NCI-H226 (cell line): ENCODE results near the gene ANGEL1.

Experiments
- DNase-seq: peaks from one replicate; pipeline ENCODE4 v3.0.0-alpha.2; 2015

The ANGEL1 gene, protein sequence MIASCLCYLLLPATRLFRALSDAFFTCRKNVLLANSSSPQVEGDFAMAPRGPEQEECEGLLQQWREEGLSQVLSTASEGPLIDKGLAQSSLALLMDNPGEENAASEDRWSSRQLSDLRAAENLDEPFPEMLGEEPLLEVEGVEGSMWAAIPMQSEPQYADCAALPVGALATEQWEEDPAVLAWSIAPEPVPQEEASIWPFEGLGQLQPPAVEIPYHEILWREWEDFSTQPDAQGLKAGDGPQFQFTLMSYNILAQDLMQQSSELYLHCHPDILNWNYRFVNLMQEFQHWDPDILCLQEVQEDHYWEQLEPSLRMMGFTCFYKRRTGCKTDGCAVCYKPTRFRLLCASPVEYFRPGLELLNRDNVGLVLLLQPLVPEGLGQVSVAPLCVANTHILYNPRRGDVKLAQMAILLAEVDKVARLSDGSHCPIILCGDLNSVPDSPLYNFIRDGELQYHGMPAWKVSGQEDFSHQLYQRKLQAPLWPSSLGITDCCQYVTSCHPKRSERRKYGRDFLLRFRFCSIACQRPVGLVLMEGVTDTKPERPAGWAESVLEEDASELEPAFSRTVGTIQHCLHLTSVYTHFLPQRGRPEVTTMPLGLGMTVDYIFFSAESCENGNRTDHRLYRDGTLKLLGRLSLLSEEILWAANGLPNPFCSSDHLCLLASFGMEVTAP

DNA sequence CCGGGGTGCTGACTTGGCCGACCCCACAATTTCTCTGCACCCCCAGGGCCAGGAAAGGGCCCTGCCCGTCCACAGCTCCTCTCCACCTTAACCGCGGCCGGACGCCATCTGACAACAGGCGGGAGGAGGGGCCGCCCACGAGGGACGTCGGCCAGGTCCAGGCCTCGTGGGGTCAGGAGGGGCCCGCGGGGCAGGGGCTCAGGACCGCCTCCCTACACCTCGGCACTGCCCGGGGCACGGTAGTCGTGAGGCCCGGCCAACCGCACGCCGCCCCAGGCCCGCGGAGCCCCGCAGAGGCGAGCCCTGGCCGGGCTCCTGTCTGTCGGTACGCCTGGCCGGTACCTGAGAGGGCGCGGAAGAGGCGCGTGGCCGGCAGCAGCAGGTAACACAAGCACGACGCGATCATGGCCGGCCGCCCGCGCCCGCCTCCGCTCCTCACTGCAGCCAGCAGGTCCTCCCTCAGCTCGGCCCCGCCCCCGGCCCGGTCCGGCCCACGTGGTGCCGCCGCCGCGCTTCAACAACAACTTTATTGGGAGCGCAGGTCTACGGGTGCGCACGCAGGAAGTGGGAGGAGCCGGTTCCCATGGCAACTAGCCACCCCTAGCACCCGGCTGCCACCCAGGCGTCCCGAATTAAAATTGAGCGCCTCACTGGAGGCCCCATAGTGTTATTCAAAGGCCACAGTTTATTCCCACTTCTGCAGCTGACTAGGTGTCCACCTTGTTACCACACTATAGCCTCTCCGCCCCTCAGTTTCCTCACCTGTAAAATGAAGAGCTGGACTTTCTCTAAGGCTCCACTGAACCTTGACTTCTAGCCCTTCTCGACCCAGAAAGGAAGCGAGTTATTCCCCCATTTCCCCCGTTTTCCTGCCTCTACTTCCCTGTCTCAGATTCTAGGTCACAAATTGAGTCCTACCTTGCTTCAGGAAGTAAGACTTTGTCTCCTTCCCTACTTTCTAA, at the start of gene ANGEL1:
TSS of gene ANGEL1 (minus strand) at position 461 of the 962 bp plus-strand sequence. CDS start at position 406, 55 bp downstream.
- DNase-seq = peak; percentile 87

GRCh38 chr14:76861574-76862255, 49.0 kb upstream of the ANGEL1 start:
- no peak for DNase-seq

- DNase-seq = no peak
These were observed 44.1 kb upstream of the ANGEL1 start for GRCh38 chr14:76856769-76857168.

DNA sequence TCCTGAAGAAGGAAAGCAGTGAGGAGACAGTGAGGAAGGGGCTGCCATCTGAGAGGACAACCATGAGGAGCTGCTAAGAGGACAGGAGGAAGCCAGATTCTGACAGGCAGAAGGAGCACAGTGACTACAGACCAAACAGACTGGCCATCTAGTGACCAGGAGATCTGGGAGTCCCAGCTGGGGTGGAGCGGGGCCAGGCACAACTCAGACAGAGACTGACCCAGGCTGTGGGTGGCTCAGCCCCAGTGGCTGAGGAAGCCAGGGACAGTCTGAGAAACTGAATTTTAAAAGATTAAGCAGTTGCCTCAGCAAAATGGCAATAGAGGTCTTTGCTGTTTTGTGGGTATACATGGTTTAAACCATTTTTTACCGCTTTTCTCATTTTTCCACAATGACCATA, 42.4 kb upstream of the ANGEL1 start:
- DNase-seq = no peak

GRCh38 chr14:76848879-76849278, 36.2 kb upstream of the ANGEL1 start:
- no peak for DNase-seq

GRCh38 chr14:76846331-76847047, 33.8 kb upstream of the ANGEL1 start:
- no peak for DNase-seq

DNA sequence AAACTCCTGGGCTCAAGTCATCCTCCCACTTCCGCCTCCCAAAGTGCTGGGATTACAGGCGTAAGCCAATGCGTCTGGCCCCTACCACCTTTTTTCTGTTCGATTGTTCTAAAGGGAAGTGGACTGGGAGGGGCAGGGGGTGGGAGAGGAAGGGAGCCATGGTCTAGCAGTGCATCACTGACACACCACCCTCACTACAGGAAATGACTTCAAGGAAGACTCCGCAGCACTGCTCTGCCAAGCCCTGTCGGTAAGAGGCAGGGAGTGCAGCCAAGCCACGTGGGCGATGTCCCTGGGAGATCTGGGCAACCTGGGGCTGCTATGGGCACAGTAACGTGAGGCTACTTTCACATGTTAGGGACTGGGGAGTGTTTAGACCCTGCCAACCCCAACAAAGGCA, 31.5 kb upstream of the ANGEL1 start:
- DNase-seq = peak; percentile 67

GRCh38 chr14:76842414-76842813, 29.7 kb upstream of the ANGEL1 start:
- DNase-seq = no peak

DNA sequence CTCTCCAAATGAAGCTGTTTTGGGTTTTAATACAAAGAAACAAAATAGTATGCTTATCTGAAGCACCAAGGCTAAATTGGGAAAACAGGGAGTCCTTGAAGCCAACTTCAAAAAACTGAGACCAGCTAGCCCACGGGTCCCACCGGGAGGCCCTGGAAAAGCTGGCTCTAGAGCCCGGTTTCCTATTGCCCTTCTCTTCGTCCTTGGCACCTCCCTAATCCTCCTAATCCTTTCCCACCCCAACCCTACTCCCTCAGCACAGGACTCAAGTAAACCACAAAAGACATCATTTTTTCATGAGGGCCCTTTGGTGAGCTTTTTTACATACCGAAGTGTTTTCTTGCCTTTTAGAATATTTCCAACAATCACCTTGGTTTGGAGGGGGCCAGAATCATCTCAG, 24.8 kb upstream of the ANGEL1 start:
- DNase-seq = no peak

GRCh38 chr14:76836029-76836630, 23.4 kb upstream of the ANGEL1 start:
- no peak for DNase-seq

- no peak for DNase-seq
These were observed 21.6 kb upstream of the ANGEL1 start for GRCh38 chr14:76834241-76834661.

DNA sequence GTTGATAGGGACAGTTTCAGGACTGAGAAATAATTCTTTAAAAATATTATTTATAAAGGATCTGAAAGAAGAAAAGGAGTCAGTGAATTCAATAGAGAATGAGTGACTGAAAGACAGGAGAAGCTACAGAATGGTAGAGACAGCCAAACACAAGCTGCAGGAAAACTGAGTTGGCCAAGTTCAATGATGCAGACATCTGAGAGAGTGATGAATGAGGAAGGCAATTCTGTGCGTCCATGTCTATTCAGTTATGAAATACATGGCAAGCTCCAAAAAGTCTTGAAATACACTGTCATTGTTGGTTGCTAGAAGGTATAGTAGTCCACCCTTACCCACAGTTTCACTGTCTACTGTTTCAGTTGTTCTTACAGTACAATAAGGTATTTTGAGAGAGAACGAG, 20.3 kb upstream of the ANGEL1 start:
- DNase-seq = no peak

GRCh38 chr14:76832503-76832988, 19.9 kb upstream of the ANGEL1 start:
- DNase-seq = no peak

- no peak for DNase-seq
These were observed 17.9 kb upstream of the ANGEL1 start for GRCh38 chr14:76830556-76830955.

DNA sequence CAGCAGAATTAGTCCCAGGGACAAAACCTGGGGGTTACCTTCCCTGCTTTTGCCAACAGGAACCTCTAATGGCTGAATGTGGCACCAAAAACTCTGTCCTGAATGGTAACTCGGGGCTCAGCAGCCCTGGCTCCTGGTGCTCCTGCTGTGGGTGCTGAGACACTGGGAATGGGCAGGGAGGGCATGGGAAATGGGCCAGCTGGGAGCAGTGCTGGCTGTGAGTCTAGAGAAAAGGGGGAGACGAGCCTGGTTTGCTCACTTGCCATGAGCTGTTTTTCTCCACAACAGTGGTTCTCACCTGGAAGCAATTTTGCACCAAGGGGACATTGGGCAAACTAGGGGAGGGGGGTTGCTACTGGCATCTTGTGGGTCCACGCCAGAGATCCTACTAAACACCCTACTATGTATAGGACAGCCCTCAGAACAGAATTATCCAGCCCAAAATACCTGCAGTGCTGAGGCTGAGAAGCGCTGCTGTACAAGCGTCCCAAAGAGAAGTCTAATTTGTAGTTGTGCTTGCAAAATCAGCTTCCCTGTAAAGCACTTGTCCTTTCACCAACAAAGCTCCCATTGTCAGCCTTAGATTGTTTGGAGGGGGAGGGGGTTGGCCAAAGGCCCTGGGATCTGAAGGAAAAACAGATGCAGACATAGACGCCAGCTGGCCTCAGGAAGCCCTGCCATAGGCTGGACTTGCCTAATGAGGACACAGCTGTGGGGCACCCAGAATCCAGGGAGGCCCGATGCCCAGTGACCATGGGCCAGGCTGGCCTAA, 17.2 kb upstream of the ANGEL1 start:
- no peak for DNase-seq

GRCh38 chr14:76829013-76829365, 16.3 kb upstream of the ANGEL1 start:
- DNase-seq = no peak

DNA sequence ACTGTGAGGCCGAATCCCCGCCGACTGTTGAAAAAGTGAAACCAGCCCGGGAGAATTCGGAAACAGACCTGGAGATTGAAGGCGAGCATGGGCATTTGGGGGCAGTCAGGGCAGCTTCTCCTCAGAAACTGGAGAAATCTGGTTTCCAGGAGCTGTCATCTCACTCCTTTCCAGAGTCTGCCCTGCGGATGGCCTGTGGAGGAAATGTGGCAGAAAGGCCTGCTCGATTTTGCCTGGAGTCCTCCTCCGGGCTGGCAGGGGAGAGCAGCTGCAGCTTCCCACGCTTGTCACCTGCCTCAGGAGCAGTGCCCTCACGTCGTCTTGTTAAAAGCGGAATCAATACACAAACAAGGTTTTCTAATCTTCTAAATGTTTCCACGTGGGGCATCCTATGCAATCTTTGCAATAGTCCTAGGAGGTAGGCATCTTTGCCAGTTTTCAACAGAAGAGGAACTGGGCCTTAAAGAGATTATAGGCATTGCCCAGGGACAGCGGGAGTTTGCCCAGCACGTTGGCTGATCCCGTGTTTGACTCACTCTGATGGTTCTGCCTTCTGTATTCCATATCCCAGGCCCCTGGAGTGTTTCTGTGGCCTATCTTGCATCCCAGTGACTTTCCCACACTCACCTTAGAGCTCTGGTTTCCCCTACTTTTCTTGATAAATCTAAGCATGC, 15.8 kb upstream of the ANGEL1 start:
- no peak for DNase-seq

DNA sequence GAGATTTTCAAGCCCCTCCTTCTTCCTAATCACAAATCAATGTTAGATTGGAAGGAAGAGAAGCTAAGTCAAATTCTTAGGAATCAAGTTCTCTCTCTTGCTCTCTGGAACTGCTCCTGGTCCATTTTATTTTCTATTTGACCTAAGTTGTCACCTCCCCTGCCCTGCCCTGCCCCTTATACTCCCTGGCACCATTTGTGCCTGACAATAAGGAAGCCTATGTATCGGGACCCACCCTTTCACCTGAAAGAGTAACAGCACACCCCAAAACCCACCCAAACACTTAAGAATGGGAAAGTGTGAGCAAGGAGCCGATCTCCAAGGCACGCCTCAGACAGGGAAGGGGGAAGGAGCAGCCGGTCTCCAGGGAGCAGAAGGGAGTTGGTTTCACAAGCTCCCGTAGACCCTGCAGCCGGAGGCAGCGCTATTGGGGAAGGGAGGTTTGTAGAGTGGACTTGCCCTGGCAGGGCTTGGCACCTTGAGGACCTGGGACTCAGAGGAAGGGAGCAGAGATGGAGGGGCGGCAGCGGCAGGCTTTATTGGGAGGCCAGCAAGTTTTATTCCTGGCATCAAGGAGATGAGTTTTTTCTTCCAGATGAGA, 15.1 kb upstream of the ANGEL1 start:
- no peak for DNase-seq

GRCh38 chr14:76826122-76826521, 13.4 kb upstream of the ANGEL1 start, which contains the start of gene LRRC74A:
TSS of gene LRRC74A (plus strand) at chr14:76826408. CDS start at chr14:76826698, 290 bp downstream.
- DNase-seq = no peak
